NT2/D1 (cell line): ENCODE measurements around the gene CLEC2L.

Experiments used
- SUZ12 ChIP-seq: IDR thresholded peaks from 2 replicates; pipeline ENCODE4 v1.6.1; 2011; ENCODE audit not compliant: insufficient read length, insufficient read depth; ENCODE audit errors: extremely low read depth
- ZNF274 ChIP-seq: IDR thresholded peaks from 2 replicates; pipeline ENCODE4 v1.6.1; 2011; ENCODE audit warnings: mild to moderate bottlenecking, low read depth, low read length

GRCh38 chr7:139525239-139525638 is 1.8 kb downstream of the CLEC2L start:
- TF ChIP-seq SUZ12 = no peak
- no peak for TF ChIP-seq ZNF274
